GM19035 (cell line): Measurements from ENCODE around the gene RALY.

Experiments
- ATAC-seq: cut with Tn5 transposase; IDR thresholded peaks from one replicate; pipeline ENCODE4 v1.9.1; 2021; ENCODE audit not compliant: unreplicated experiment

Gene RALY

GRCh38 chr20:34100576-34100975, 106.9 kb downstream of the RALY start:
- no peak for ATAC-seq

GRCh38 chr20:34102342-34102741, 108.6 kb downstream of the RALY start:
- no peak for ATAC-seq

- ATAC-seq: no peak
These were observed 110.3 kb downstream of the RALY start for GRCh38 chr20:34104059-34104458.

GRCh38 chr20:34105978-34106675, 112.4 kb downstream of the RALY start:
- no peak for ATAC-seq

GRCh38 chr20:34108616-34109174, 115.0 kb downstream of the RALY start:
- no peak for ATAC-seq

GRCh38 chr20:34109442-34109841, 115.7 kb downstream of the RALY start:
- no peak for ATAC-seq

GRCh38 chr20:34110025-34110744, 116.5 kb downstream of the RALY start:
- ATAC-seq: no peak

GRCh38 chr20:34110745-34111641, 117.3 kb downstream of the RALY start:
- ATAC-seq: no peak

- ATAC-seq: peak; percentile 94
These were observed 118.2 kb downstream of the RALY start, which contains the start of gene EIF2S2 for GRCh38 chr20:34111702-34112599. Gene EIF2S2, minus strand, starts transcription at chr20:34112243. Its CDS starts 133 bp downstream, at chr20:34112110.

- ATAC-seq: peak; percentile 7
These were observed 118.9 kb downstream of the RALY start for GRCh38 chr20:34112600-34113101.

- no peak for ATAC-seq
These were observed 121.1 kb downstream of the RALY start for GRCh38 chr20:34114809-34115208.

GRCh38 chr20:34115232-34115631, 121.5 kb downstream of the RALY start:
- ATAC-seq: no peak

GRCh38 chr20:34120213-34120612, 126.5 kb downstream of the RALY start:
- ATAC-seq: no peak

GRCh38 chr20:34122274-34122980, 128.7 kb downstream of the RALY start:
- ATAC-seq: no peak

- no peak for ATAC-seq
These were observed 129.6 kb downstream of the RALY start for GRCh38 chr20:34123309-34123708.

- no peak for ATAC-seq
These were observed 130.9 kb downstream of the RALY start for GRCh38 chr20:34124469-34125249.

- ATAC-seq: no peak
These were observed 134.1 kb downstream of the RALY start for GRCh38 chr20:34127792-34128191.

- no peak for ATAC-seq
These were observed 135.9 kb downstream of the RALY start for GRCh38 chr20:34129518-34130162.
